Activated naive CD4-positive, alpha-beta T cell treated with anti-CD3 and anti-CD28 coated beads, Interleukin-2, amount 10 ng/mL, durations not matched to agents 7 days and 5 days (primary cell): ENCODE results near the gene METTL8.
"Not testable (repeated sequence)": the region's sequence is repeated elsewhere in the genome, so short reads cannot be mapped to it uniquely, and the experiment has no call there.

Source experiments
- CTCF ChIA-PET: fragments of 350-600 bp; sonication (Branson Sonifier 250); formaldehyde crosslinking; loops from one replicate; lab custom pipeline; 2021; ENCODE audit warnings: antibody characterized with exemption; lab: Charles Lee
- DNase-seq: peaks from one replicate; pipeline ENCODE4 v3.0.0-alpha.2; 2020
- H3K27ac Mint-ChIP-seq: one replicate; pipeline ENCODE4 v1.8.0; 2021; ENCODE audit warnings: mild to moderate bottlenecking, moderate library complexity, mixed read lengths
- H3K27me3 Mint-ChIP-seq: one replicate; pipeline ENCODE4 v1.8.0; 2021; ENCODE audit warnings: mild to moderate bottlenecking, mixed read lengths
- H3K36me3 Mint-ChIP-seq: one replicate; pipeline ENCODE4 v1.8.0; 2021; ENCODE audit warnings: mixed read lengths
- H3K4me1 Mint-ChIP-seq: one replicate; pipeline ENCODE4 v1.8.0; 2021; ENCODE audit warnings: mixed read lengths
- H3K4me3 Mint-ChIP-seq: one replicate; pipeline ENCODE4 v1.8.0; 2021; ENCODE audit warnings: mild to moderate bottlenecking, moderate library complexity, mixed read lengths
- H3K9me3 Mint-ChIP-seq: one replicate; pipeline ENCODE4 v1.8.0; 2021; ENCODE audit warnings: mixed read lengths

The METTL8 gene

DNA sequence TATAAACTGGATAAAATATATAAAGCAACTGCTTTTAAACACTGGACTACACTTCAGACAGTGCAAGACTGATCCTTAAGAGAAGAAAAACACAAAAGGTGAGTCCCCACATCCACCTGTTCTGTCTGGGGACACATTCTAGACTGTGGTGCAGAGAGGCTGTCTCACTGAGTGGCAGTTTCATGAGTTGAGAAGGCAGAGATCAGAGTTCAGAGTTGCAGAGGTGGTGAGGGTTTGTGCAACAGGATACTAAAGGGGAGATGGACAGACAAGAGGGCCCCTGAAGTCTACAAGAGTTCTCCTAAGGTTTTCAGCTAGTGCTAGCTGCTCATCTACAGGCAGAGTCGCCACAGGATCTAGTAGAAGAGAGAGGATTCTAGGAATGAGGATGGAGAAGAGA lies 68.0 kb downstream of the METTL8 start:
- CTCF ChIA-PET, result no interaction called here
- Mint-ChIP-seq H3K27me3 (no peaks in the 10 kb centered on the region), H3K4me1 (no peaks in the 10 kb centered on the region), H3K36me3 (peaks cover 8% of the 10 kb centered on the region), H3K27ac (no peak overlapping the region), H3K4me3 (no peak overlapping the region), H3K9me3 (peaks cover 10% of the 10 kb centered on the region)
- DNase-seq, result no peak

DNA sequence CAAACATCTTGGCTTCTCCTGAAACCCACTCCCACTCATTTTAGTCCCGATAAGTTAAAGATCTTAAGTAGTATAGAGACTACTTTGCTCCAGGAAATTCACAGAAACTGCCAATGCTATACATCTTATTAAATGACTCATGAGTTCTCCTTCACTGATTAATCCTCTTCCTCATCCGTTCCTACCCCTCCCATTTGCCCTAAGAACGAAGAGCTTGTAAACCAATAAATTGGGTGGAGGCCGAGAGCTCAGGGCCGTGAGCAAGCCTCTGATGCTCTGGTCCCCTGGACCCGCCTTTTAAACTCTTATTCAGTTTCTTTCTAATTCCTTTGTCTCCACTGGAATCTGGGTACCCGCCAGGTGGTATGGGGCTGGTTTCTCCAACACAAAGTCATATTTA lies 68.6 kb downstream of the METTL8 start:
- CTCF ChIA-PET, result no interaction called here

DNA sequence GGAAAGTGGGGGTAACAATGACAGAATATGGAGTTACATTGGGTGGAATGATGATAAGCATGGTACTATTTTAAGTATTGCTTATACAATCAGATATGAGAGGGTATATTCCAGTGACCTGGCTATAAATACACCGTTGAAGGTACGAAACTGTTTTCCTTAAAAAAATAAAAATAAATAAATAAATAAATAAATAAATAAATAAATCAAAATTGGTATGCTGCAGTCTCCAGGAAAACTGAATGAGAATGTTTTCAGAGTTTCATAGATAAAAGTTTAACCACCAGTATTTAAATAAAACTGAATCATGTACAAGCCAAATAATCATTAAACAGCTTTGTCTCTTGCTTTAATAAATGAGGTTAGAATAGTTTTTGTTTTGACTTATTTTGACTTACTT lies 71.4 kb downstream of the METTL8 start:
- Mint-ChIP-seq H3K9me3 (peaks cover 10% of the 10 kb centered on the region), H3K4me1 (no peaks in the 10 kb centered on the region), H3K4me3 (no peak overlapping the region), H3K27ac (no peak overlapping the region), H3K27me3 (no peaks in the 10 kb centered on the region), H3K36me3 (peaks cover 16% of the 10 kb centered on the region)
- DNase-seq, result no peak
- CTCF ChIA-PET, result no interaction called here

More for the DNA sequence above, 68.6 kb downstream of the METTL8 start:
- DNase-seq, result no peak
- no peak overlapping the region for H3K27ac Mint-ChIP-seq
- H3K36me3 Mint-ChIP-seq, result peaks cover 8% of the 10 kb centered on the region
- H3K27me3 Mint-ChIP-seq, result no peaks in the 10 kb centered on the region
- peaks cover 10% of the 10 kb centered on the region for H3K9me3 Mint-ChIP-seq
- H3K4me1 Mint-ChIP-seq, result no peaks in the 10 kb centered on the region
- no peak overlapping the region for H3K4me3 Mint-ChIP-seq

DNA sequence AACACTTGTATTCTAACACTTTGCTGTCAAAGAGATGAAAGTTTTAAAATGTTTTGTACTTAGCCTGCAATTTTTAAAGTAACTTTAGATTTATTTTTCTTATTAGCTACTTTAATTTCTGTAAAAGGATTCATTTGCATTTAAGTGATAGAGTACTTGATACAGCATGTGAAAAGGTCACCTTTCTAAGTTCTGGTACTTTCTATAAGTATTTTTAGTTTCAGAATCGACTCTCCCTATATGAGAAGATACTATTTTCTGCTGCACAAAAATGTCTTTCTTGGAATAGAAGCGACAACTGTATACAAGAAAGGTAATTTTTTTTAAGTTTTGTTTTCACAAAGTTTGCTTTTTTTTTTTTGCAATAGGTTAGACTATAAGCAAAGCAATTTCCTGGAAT lies 72.9 kb downstream of the METTL8 start:
- peaks cover 6% of the 10 kb centered on the region for H3K9me3 Mint-ChIP-seq
- DNase-seq, result no peak
- CTCF ChIA-PET, result no interaction called here
- peaks cover 17% of the 10 kb centered on the region for H3K36me3 Mint-ChIP-seq
- no peak overlapping the region for H3K4me3 Mint-ChIP-seq
- no peaks in the 10 kb centered on the region for H3K4me1 Mint-ChIP-seq
- H3K27ac Mint-ChIP-seq, result no peak overlapping the region
- no peaks in the 10 kb centered on the region for H3K27me3 Mint-ChIP-seq

DNA sequence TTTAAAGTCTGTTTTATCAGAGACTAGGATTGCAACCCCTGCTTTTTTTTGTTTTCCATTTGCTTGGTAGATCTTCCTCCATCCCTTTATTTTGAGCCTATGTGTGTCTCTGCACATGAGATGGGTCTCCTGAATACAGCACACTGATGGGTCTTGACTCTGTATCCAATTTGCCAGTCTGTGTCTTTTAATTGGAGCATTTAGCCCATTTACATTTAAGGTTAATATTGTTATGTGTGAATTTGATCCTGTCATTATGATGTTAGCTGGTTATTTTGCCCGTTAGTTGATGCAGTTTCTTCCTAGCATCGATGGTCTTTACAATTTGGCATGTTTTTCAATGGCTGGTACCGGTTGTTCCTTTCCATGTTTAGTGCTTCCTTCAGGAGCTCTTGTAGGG lies 80.0 kb downstream of the METTL8 start:
- H3K9me3 Mint-ChIP-seq, result peaks cover 18% of the 10 kb centered on the region
- H3K4me3 Mint-ChIP-seq, CTCF ChIA-PET, DNase-seq, H3K27ac Mint-ChIP-seq, H3K27me3 Mint-ChIP-seq, H3K4me1 Mint-ChIP-seq: not testable (repeated sequence)
- H3K36me3 Mint-ChIP-seq, result peaks cover 10% of the 10 kb centered on the region

DNA sequence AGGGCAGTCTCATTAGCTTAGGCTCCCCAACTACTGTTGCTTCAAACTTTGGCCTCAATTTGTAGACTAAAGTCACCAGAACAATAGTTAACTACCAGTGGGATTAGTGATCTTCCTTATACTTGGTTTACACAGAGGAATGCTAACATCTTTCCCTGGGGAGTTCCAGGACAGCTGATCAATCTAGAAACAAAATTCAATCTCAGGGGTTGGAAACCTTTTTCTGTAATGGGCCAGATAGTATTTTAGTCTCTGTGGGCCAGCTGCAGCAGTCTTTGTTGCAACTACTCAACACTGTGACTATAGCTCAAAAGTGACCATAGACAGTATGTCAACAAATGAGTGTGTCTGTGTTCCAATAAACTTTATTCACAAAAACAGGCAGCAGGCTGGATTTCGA lies 85.7 kb downstream of the METTL8 start:
- CTCF ChIA-PET, result interaction anchor here (1.3 to 1.5 kb wide), 3 partner anchors 68 to 375 kb away, joined by 4 to 11 read pairs (median 8); no protein-coding TSS in a partner anchor
- Mint-ChIP-seq H3K27ac (no peak overlapping the region), H3K4me1 (no peaks in the 10 kb centered on the region), H3K9me3 (peaks cover 10% of the 10 kb centered on the region), H3K27me3 (no peaks in the 10 kb centered on the region), H3K4me3 (no peak overlapping the region), H3K36me3 (no peaks in the 10 kb centered on the region)
- no peak for DNase-seq

DNA sequence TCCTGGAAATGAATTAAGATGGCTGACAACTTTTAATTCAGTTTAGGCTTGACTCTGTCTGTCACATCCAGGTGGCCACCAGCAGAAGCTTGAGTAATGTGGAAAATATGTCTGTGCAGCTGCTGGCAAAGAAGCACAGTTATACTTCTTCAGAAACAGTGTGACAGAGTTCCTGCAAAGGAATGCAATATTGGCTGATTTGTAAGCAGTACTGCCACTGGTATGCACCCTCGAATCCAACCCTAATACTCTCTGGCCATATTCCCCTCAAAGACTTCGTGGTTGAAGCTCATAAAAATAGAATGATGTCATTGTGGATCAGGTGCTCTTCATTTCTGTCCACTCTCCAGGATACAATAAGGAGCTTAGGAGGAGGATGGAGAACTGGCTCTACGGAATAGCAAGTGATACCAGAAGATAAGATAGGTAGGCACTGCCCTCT lies 86.2 kb downstream of the METTL8 start:
- Mint-ChIP-seq H3K36me3 (no peaks in the 10 kb centered on the region), H3K27me3 (no peaks in the 10 kb centered on the region), H3K9me3 (peaks cover 9% of the 10 kb centered on the region), H3K4me1 (no peaks in the 10 kb centered on the region), H3K4me3 (no peak overlapping the region), H3K27ac (no peak overlapping the region)
- DNase-seq, result no peak
- CTCF ChIA-PET, result interaction anchor here (1.3 to 1.5 kb wide), 3 partner anchors 69 to 374 kb away, joined by 4 to 11 read pairs (median 8); no protein-coding TSS in a partner anchor

DNA sequence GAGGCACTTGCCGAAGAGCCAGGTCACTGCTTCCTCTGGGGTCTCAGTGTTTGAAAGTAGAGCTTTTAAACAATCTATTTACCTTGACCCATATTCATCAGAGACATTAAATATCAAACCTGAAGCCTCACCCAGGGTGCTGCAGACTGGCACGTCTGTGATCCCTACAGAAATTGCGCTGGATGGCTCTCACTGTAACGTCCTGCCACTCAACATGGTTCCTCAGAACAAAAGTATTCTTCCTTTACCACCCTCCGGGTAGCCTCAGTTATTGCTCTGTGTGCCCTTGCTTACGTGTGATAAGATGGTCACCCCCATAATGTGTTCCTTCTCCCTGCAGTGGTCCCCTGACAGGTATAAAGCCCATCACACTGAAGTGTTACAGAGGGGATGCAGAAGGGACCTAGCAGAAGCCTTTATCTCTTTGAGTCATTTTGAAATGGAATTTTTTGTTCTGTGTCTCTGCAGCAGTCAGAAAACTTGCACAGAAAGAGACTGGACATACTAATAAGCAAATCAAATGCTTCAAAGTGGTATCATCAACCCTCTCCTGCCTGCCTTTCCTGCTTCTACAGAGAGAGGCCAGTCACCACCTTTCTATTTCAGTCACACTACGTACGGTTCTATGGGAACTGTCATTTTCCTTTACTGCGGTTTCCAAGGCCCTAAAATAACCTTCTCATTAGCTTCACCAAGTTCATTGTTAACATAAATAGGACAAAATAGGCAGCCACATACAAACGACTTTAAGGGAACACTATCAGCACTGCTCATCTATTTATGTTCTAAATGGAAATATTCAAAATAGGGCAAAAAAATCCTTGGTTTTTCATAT lies 86.8 kb downstream of the METTL8 start:
- H3K4me1 Mint-ChIP-seq, result peaks cover 2% of the 10 kb centered on the region
- H3K27me3 Mint-ChIP-seq, result no peaks in the 10 kb centered on the region
- H3K36me3 Mint-ChIP-seq, result no peaks in the 10 kb centered on the region
- no peak overlapping the region for H3K4me3 Mint-ChIP-seq
- no peak overlapping the region for H3K27ac Mint-ChIP-seq
- CTCF ChIA-PET, result interaction anchor here (1.3 to 1.5 kb wide), 3 partner anchors 70 to 374 kb away, joined by 4 to 11 read pairs (median 8); no protein-coding TSS in a partner anchor
- peaks cover 6% of the 10 kb centered on the region for H3K9me3 Mint-ChIP-seq
- no peak for DNase-seq

DNA sequence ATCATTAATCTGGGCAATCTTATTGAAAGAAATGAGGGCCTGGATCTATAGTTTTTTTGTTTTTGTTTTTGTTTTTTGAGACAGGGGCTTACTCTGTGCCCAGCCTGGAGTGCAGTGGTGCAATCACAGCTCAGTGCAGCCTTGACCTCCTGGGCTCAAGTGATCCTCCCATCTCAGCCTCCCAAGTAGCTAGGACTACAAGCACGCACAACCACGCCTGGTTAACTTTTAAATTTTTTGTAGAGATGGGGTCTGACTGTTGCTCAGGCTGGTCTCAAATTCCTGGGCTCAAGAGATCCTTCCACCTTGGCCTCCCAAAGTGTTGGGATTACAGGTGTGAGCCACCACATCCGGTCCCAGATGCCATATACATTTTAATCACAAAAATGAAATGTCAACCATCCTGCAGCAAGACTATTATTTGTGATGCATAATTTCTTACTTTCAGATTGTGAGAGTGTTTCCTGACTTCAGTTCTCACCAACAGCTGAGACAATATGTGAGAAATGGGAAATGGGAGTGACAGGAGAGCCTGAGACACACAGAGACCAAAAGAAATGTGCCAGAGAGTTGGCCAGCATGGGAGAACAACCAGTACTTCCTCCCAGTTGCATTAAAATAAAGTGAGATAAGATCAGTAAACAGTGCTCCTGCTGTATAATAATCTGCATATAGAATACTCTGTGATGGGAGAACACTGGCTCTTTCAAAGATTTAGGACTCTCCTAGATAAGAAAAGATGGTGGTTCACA lies 87.6 kb downstream of the METTL8 start:
- no peak overlapping the region for H3K27ac Mint-ChIP-seq

DNA sequence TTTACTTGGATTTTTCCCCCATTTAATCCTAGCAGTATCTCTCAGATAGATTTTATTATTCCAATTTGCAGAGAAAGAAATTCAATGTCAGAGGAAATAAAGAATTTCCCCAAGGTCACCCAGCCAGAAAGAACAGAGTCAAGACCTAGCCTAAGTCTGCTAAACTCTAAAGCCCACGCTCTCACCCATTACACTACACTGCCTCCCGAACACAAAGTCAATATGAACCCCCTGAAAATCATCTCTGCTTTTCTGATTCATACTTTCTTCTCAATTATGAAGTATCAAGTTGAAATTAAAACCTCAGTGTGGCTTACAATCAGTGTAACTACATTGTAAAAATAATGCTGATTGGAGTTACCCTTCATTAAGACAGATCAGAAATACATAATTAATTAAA lies 89.6 kb downstream of the METTL8 start:
- H3K27me3 Mint-ChIP-seq, result no peaks in the 10 kb centered on the region
- H3K36me3 Mint-ChIP-seq, result peaks cover 1% of the 10 kb centered on the region
- no peaks in the 10 kb centered on the region for H3K9me3 Mint-ChIP-seq
- CTCF ChIA-PET, result no interaction called here
- no peak overlapping the region for H3K27ac Mint-ChIP-seq
- H3K4me1 Mint-ChIP-seq, result peaks cover 2% of the 10 kb centered on the region
- no peak for DNase-seq
- no peak overlapping the region for H3K4me3 Mint-ChIP-seq

More for the DNA sequence above, 87.6 kb downstream of the METTL8 start:
- H3K4me3 Mint-ChIP-seq, result no peak overlapping the region
- H3K9me3 Mint-ChIP-seq, result peaks cover 3% of the 10 kb centered on the region
- no peaks in the 10 kb centered on the region for H3K27me3 Mint-ChIP-seq
- H3K36me3 Mint-ChIP-seq, result peaks cover 1% of the 10 kb centered on the region
- peaks cover 2% of the 10 kb centered on the region for H3K4me1 Mint-ChIP-seq
- DNase-seq, result no peak
- CTCF ChIA-PET, result interaction anchor here (0.6 to 1.2 kb wide), 2 partner anchors 10 to 70 kb away, joined by 3 read pairs; no protein-coding TSS in a partner anchor

DNA sequence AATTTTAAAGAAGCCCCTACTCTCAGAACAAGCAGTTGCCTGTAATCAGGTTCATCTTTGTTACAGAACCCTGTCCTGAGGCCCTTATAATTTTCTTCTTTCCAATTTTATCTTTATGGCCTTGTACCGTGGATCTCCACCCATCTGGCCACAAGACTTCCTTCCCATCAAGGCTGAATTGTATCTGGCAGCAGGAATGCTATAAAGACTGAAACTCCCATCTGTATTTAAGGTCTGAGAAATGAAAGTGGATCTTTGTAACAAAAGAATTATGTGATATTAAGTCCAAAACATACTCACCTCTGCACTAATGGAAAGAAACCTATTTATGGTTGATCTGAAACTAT lies 91.8 kb downstream of the METTL8 start:
- no peak for DNase-seq
- Mint-ChIP-seq H3K4me3 (no peak overlapping the region), H3K36me3 (peaks cover 3% of the 10 kb centered on the region), H3K27ac (no peak overlapping the region), H3K9me3 (no peaks in the 10 kb centered on the region), H3K4me1 (peaks cover 3% of the 10 kb centered on the region), H3K27me3 (no peaks in the 10 kb centered on the region)
- CTCF ChIA-PET, result no interaction called here

DNA sequence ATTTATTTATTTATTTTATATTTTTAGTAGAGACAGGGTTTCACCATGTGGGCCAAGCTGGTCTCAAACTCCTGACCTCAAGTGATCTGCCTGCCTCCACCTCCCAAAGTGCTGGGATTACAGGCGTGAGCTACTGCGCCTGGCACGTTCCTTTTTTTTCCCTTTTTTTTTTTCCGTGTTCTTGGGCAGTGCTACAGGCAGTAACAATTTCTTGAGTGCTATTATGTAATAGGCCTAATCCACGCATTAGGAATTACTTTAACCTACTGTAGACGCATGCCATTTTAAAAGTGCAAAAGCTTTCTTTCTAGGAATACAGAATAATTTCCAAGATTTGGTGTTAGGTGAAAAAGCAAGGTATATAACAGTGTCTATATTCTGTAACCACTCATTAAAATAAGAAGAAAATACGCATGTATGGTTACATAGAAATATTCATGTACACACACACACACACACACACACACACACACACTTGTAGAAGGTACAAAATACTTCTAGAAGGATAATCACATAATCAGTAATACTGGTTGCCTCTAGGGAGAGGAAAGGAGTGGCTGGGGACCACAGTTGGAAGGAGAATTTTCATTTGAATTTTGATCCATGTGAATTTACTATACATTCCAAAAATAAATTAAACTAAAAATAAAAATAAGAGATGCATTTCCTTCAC lies 92.3 kb downstream of the METTL8 start:
- CTCF ChIA-PET, result no interaction called here
- no peak overlapping the region for H3K4me3 Mint-ChIP-seq
- no peaks in the 10 kb centered on the region for H3K9me3 Mint-ChIP-seq
- H3K4me1 Mint-ChIP-seq, result peaks cover 6% of the 10 kb centered on the region
- no peak overlapping the region for H3K27ac Mint-ChIP-seq
- no peak for DNase-seq
- peaks cover 3% of the 10 kb centered on the region for H3K36me3 Mint-ChIP-seq
- no peaks in the 10 kb centered on the region for H3K27me3 Mint-ChIP-seq

DNA sequence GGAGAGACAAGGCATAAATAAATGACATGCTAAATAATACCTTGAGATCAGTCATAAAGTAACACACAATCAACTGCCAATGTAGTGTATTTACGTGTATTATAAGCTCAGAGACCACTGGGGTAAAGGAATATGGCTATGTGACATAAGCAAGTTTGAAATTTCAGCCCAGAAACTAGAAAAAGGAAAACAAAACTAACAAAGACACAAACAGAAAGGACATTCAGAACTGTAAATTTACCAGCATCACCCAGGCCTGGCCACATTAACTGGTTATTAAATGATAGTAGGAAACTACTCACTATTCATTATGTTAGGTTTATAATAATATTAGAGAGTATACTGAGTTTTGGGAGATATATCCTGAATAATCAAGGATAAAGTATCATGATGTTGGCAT lies 98.8 kb downstream of the METTL8 start:
- Mint-ChIP-seq H3K27me3 (no peaks in the 10 kb centered on the region), H3K4me3 (no peak overlapping the region), H3K36me3 (peaks cover 2% of the 10 kb centered on the region), H3K4me1 (peaks cover 5% of the 10 kb centered on the region), H3K27ac (no peak overlapping the region), H3K9me3 (no peaks in the 10 kb centered on the region)
- CTCF ChIA-PET, result no interaction called here
- no peak for DNase-seq

DNA sequence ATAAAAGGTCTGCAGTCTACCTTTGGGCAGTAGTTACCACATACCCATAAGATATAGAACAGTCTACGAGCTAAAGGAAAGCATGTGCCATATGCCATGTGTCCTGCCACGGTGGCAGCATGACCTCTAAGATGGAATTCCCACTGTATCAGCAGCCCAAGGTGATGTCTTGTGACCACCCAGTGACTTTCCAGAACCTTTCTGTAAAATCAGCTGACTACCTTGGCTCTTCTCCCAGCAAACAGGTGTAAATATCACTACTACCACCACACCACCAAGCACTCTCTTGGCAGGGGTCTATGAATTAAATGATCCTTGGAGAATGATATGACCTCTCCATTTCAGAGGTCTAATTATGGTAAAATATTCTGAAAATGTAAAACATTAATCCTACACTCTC lies 99.6 kb downstream of the METTL8 start:
- Mint-ChIP-seq H3K36me3 (peaks cover 2% of the 10 kb centered on the region), H3K9me3 (no peaks in the 10 kb centered on the region), H3K27me3 (no peaks in the 10 kb centered on the region), H3K4me3 (no peak overlapping the region), H3K4me1 (peaks cover 5% of the 10 kb centered on the region), H3K27ac (no peak overlapping the region)
- CTCF ChIA-PET, result no interaction called here
- DNase-seq, result no peak
